GM04503 (cell line): ENCODE results near the gene ACER1.

Experiments
- DNase-seq: peaks from one replicate; pipeline ENCODE4 v3.0.0-alpha.2; 2012; ENCODE audit warnings: low read depth

ACER1 gene

DNA sequence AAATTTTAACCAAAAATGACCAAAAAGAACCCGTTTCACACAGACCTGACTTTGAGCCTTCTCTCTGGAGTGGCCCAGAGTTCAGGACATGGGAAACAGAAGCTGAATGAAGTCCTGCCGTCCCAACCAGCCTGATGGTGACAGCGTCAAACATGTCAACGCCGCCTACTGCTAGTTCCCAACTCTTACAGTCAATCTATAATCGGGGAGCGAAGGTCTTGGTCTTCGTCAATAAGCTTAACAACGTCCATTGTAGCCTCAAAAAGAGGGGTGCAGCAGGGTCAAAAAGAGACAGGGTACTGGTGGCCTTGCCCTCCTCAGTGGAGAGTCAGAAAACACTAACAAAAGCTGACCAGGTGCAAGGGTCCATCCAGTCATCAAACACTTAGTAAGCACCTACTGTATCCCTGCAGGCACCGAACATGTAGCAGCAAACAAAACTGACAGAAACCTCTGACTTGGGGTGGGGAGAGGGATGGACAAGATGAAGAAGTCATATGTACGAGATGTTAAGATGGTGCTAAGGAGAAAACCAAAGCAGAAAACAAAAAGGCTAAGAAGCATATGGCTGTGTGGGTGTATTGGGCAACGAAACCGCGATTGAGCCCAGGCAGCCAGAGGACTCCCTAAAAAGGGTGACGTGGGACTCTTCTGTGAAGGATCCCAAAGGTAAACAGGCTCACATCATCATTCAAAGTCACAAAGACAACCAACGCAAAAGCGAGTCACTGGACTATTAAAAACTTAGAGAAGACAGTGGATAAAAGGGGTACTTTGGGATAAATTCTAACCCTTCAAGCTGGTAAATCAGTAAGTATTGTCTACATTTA, 65.6 kb downstream of the ACER1 start:
- DNase-seq: no peak

DNA sequence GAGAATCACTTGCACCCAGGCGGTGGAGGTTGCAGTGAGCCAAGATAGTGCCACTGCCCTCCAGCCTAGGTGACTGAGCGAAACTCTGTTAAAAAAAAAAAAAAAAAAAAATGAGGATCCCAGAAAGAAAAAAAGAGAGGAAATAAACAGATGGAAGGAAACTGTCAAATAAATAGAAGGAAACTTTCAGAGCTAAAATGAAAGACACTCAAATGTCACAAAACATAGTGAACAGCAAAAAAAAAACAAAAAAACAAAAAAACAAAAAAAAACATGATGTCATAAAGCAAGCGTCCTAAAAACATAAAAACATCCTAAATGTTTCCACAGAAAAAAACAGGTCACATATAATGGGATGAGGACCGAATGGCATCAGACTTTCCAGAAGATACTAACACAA, 68.6 kb downstream of the ACER1 start:
- no peak for DNase-seq

DNA sequence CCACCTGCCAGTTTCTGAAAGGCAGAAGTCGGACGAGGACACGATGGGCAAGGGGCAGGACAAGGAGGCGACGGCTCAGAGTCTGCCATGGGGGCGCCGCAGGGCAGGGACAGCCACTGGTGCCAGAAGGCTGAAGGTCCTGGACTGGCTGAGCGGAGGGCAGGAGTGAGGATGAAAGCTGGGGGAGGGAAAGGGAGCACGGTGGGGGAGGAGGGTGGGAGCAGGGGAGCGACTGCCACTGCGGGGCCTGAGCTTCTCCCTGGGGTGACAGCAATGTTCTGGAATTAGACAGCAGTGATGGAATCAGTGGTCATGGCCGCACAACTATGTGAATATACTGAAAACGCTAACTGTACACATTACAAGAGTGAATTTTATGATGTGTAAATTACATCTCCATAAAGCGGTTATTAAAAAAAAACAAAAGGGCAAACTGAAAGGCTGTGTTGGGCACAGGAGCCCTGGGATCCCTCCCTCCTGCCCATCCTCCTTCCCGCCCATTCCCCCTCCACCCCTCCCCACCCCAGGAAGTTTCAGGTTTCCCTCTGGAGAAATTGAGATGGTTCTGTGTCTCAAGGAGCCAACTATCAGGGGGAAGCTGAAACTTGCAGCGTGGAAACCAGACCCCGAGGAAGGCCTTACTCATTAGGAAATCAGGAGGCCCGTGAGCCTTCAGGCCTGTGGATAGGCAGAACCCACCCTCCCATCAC, 69.5 kb downstream of the ACER1 start:
- no peak for DNase-seq

DNA sequence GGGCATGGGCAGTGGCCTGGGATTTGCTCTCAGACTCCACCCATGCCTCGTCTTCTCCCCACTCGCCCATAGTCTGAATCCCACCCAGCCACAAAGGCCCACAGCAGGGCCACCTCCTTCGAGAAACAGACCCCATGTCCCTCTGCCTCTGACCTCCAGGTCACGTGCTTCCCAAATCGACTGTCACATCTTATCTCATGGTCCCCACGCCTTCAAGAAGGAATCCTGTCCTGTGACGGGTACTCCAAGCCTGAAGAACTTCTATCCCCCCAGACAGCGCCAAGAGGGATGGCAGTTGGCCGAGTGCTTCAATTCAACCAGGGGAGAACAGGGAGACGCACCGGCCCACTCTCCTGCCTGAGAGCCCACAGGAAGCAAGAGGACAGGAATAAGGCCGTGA, 70.1 kb downstream of the ACER1 start:
- no peak for DNase-seq

DNA sequence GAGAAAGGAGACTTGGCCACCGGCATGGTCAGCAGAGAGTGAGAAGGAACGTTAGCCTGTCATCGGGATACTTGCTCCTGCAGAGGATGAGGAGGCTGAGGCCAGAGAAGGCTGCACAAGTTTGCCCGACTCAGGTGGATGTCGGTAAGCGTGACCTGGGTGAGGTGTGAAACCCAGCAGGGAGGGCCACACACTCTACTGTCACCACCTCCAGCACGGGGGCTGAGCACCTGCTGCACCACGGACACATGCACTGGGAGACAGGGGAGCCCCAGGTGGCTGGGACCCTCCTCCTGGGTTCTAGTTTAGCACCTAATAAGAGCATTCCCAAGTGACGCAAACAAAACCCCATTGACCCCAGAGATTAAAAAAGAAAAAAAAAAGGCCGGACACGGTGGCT, 70.9 kb downstream of the ACER1 start:
- DNase-seq: no peak

DNA sequence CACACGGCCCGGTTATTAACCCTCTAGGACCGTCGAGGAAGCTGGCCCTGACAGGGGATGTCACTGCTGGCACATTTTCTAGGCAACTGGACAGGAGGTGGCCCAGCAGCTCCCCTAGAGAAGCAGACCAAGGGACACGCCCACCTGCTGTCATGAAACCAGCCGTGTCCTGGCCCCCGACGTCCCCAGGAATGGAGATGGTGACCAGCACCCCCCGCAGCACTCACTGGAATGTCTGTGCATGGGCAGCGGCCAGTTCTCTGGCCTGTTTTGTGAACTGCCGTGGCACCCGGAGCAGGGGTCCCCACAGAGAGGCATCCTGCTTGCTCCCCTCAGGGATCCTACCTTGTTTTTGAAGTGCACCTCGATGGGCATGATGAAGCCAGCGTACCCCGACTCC, 71.5 kb downstream of the ACER1 start:
- DNase-seq: no peak

DNA sequence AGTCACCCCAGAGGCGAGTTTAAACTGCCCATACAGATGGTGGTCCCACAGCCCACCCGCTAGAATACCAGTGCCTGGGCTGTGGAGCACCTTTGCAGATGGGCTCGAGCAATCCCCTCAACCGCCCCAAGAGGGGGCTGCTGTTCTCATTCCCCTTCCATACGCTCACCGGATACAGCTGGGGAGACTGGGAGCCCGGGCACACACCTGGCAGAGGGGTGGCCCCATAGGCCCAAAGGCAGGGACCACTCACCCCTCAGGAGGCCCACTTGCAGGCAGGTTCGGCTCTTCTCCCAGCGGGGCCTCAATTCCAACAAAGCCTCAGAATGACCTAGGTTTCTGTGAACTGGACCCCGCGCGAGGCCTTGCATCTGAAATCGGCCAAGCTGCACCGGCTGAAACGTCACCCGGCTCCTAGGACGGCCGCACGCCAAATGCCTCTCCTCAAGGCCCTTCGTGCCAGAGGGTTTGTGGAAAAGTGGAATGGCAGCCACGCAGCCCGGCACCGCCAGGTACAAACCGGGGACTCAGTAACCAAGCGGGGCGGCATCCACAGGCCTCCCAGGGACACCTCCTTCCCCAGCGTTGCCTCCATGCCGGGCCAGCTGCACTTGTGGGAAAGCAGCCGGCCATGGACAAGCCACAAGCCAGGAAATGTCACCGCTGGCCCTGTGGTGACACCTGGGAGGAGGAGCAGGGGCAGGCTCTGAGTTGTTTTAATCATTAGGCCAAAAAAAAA, 72.3 kb downstream of the ACER1 start:
- no peak for DNase-seq

DNA sequence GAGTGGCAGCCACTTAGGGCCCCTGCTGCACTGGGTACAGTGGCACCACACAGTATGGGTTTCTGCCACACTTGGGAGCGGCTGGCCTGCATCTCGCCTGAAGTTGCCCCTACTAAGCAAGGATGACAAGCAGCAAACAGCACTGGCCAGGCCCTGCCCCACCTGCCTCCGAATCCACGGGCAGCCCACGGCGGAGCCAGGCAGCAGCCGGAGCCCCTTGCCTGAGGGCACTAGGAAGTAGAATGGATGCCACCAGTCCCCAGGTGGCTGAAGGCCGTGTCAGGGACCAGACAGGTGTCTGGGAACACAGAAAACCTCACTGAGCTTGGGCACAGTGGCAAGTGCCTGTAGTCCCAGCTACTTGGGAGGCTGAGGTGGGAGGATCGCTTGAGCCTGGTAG, 73.0 kb downstream of the ACER1 start:
- DNase-seq: no peak

DNA sequence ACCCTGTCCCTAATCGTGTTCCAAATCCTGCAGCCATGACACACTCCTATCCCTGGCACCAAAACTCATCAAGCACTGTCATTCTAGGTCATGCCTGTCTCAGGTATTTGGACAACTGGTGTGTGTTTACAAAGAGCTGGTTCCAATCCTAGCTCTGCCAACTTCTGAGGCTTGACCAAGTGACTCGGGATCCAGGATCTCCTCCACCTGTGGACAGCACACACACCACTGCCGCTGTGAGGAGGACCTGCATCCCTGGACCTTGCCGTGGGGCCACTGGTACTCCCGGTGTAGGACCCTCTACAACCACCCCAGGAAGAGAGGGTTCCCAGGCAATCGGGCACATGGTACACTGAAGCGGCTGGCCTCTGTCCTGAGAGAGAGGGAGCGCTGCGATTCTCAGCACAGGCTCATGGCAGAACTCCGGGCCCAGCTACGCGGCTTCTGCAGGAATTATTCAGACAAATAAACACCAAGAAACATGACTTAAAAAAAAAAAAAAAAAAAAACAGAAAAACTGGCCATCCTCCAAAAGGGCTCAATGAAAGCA, 74.0 kb downstream of the ACER1 start:
- no peak for DNase-seq

DNA sequence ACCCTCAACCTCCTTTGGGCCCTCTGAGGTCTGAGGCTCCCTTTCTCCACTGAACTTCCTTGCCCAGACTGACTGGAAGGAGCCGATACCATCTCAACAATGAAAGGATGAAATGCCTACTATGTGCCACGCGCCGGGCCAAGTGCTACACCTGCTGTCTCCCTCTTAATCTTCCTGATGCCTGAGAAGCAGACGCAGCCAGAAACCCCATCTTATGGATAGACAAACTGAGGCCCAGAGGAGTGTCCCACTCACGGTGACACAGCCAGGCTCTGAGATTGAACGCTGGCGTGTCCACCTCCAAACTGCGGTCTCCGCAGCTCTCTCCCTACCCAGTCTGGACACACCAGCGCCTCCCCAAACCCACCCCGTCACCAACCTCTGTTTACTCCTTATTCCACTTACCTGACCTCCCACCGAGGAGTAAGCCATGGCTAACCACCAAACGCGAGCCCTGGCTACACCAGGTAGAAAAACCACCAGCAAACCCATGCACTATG, 74.5 kb downstream of the ACER1 start:
- DNase-seq: no peak
